ENCODE measurements around the gene FAM20C. TPM values are rescaled to one million over a fixed set of nuclear protein-coding genes. Genes with fewer than 3 reads are reported as not detected.

The FAM20C gene
- total and polyA plus RNA-seq, 2 of the 8 experiments (the other 6 are each of a cell fraction or from before 2014, with no cell fraction given) = 9.5 to 34.8 TPM

DNA sequence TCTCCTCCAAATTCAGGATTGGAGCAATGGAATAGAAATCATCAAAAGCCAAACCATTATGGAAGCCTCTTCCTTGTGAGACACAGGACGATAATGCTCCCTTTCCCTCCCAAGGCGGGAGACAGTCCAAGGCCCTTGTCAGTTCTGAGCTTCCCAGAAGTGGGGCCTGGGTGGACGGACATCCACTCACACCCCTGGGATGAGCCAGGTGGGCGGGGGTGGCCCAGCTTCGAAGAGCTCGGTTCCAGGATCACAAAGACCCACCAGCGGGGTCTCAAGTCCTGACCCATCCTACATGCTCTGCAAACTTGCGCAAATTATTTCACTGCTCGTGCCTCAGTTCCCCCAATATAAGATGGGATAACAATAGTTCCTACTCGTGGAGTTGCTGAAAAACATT, 87.5 kb downstream of the FAM20C start (continued):
- TF ChIP-seq GTF2F1 (IDR thresholded peaks at IDR 0.05; ENCODE audit: borderline replicate concordance, low read depth, low read length) (no peak), RNF2 (IDR thresholded peaks at IDR 0.05; ENCODE audit: borderline replicate concordance, low read depth, low read length, missing control alignments, poor library complexity, severe bottlenecking) (no peak)
